ENCODE measurements around the gene LRRC49. TPM values are rescaled to one million over a fixed set of nuclear protein-coding genes. Genes with fewer than 3 reads are reported as not detected.

Gene LRRC49
- total RNA-seq, 1 experiment from 2014 or later, result 7.4 TPM

DNA sequence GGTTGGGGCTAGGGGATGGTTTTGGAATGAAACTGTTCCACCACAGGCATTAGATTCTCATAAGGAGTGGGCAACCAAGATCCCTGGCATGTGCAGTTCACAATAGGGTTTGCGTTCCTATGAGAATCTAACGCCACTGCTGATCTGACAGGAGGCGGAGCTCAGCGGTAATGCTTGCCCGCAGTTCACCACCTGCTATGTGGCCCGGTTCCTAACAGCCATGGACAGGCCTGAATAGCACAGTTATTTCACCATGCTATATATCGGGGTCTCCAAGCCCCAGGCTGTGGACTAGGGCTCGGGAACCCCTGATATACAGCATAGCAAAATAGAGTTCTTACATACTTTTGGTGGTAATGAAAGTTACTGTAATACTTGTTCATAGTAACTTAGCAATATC is 122.7 kb downstream of the LRRC49 start:
- ChIA-PET RAD21 (ENCODE audit: low non-redundant PET in 1 of 2, low total read pairs in 2 of 2, uncharacterized antibody in 2 of 2, unreplicated experiment in 2 of 2) (no interaction called here), POLR2A (no interaction called here), CTCF (no interaction called here)
- Histone ChIP-seq H3K9me3 (ENCODE audit: control insufficient read depth in 1 of 2, insufficient read depth in 1 of 2, low read depth in 1 of 2, low read length in 2 of 2) (no peaks in the 10 kb centered on the region), H3K9ac (ENCODE audit: low read length) (no peak overlapping the region), H3K9me2 (ENCODE audit: insufficient read depth) (no peaks in the 10 kb centered on the region), H2AFZ (ENCODE audit: low read depth, low read length, poor library complexity, severe bottlenecking) (no peak overlapping the region), H3K27ac (ENCODE audit: low read depth, low read length) (no peak overlapping the region), H3K4me2 (ENCODE audit: low read length) (no peak overlapping the region), H3K4me1 (ENCODE audit: control insufficient read depth in 1 of 2, insufficient read depth in 2 of 2, low read length in 2 of 2) (no peaks in the 10 kb centered on the region), H3K79me2 (ENCODE audit: insufficient read depth, low read length) (no peaks in the 10 kb centered on the region), H3K4me3 (replicated peaks in 1 of 2; ENCODE audit: low read depth in 1 of 2, low read length in 2 of 2) (no peak overlapping the region), H3K36me3 (ENCODE audit: control insufficient read depth in 1 of 2, insufficient read depth in 2 of 2, low read length in 2 of 2) (no peaks in the 10 kb centered on the region), H3K27me3 (ENCODE audit: insufficient read depth, low read length) (no peaks in the 10 kb centered on the region), H4K20me1 (ENCODE audit: insufficient read depth) (no peaks in the 10 kb centered on the region)
- no peak for ATAC-seq
- no TSS peak for BruUV-seq (replicated peaks)
- no peak for DNase-seq (ENCODE audit: low read depth, low spot score)
- intact Hi-C loops (cut with micrococcal nuclease), result no loop called here
- TF ChIP-seq CTCF (IDR thresholded peaks at IDR 0.05 in 2 of 3, conservative IDR thresholded peaks at IDR 0.05 in 1 of 3; ENCODE audit: borderline replicate concordance in 1 of 3, insufficient read depth in 1 of 3, low read depth in 2 of 3, low read length in 2 of 3), result no peak
- no peak for TF ChIP-seq ZBTB33 (IDR thresholded peaks at IDR 0.05; ENCODE audit: extremely low read depth, insufficient replicate concordance, low read length)
- TF ChIP-seq SP1 (IDR thresholded peaks at IDR 0.05; ENCODE audit: low read depth), result no peak
- TF ChIP-seq, protein P1, sequence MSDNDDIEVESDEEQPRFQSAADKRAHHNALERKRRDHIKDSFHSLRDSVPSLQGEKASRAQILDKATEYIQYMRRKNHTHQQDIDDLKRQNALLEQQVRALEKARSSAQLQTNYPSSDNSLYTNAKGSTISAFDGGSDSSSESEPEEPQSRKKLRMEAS (IDR thresholded peaks at IDR 0.05), result no peak
- TF ChIP-seq CEBPB (IDR thresholded peaks at IDR 0.05; ENCODE audit: low read depth), result no peak
- TF ChIP-seq ATF3 (IDR thresholded peaks at IDR 0.05), result no peak
- TF ChIP-seq EZH2phosphoT487 (IDR thresholded peaks at IDR 0.05; ENCODE audit: borderline replicate concordance), result no peak
- no peak for TF ChIP-seq POLR2AphosphoS5 (IDR thresholded peaks at IDR 0.05; ENCODE audit: low read depth, low read length)
- TF ChIP-seq FOSL1 (IDR thresholded peaks at IDR 0.05; ENCODE audit: low read depth), result no peak
- TF ChIP-seq EGR1 (IDR thresholded peaks at IDR 0.05; ENCODE audit: low read depth), result no peak
- TF ChIP-seq YY1 (IDR thresholded peaks at IDR 0.05; ENCODE audit: extremely low read depth, insufficient replicate concordance, low read depth, low read length), result no peak
- no peak for TF ChIP-seq TCF7L2 (IDR thresholded peaks at IDR 0.05; ENCODE audit: borderline replicate concordance, extremely low read depth, insufficient read depth, insufficient read length)
- no peak for TF ChIP-seq ZFX (IDR thresholded peaks at IDR 0.05)
- no peak for TF ChIP-seq JUND (IDR thresholded peaks at IDR 0.05)
- TF ChIP-seq, protein P2, sequence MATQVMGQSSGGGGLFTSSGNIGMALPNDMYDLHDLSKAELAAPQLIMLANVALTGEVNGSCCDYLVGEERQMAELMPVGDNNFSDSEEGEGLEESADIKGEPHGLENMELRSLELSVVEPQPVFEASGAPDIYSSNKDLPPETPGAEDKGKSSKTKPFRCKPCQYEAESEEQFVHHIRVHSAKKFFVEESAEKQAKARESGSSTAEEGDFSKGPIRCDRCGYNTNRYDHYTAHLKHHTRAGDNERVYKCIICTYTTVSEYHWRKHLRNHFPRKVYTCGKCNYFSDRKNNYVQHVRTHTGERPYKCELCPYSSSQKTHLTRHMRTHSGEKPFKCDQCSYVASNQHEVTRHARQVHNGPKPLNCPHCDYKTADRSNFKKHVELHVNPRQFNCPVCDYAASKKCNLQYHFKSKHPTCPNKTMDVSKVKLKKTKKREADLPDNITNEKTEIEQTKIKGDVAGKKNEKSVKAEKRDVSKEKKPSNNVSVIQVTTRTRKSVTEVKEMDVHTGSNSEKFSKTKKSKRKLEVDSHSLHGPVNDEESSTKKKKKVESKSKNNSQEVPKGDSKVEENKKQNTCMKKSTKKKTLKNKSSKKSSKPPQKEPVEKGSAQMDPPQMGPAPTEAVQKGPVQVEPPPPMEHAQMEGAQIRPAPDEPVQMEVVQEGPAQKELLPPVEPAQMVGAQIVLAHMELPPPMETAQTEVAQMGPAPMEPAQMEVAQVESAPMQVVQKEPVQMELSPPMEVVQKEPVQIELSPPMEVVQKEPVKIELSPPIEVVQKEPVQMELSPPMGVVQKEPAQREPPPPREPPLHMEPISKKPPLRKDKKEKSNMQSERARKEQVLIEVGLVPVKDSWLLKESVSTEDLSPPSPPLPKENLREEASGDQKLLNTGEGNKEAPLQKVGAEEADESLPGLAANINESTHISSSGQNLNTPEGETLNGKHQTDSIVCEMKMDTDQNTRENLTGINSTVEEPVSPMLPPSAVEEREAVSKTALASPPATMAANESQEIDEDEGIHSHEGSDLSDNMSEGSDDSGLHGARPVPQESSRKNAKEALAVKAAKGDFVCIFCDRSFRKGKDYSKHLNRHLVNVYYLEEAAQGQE (IDR thresholded peaks at IDR 0.05; ENCODE audit: low read depth), result no peak
